Ovary (tissue), 9 donors: ENCODE data around the gene NAGK. TPM values are rescaled to one million over a fixed set of nuclear protein-coding genes. Genes with fewer than 3 reads are reported as not detected.
A peak's percentile ranks its signal among the peaks of the same experiment; 100 is the strongest.

ENCODE experiments used
- DNase-seq, 5 donors: peaks; one replicate each; pipeline ENCODE4 v3.0.0-alpha.2; 2019 to 2020
- H3K27ac ChIP-seq, 2 donors: fragments of 200-600 bp; one replicate each; pipeline versions ENCODE4 v1.5.1 to v1.8.0; 2019 to 2022
- H3K27me3 ChIP-seq: fragments of 200-600 bp; one replicate; pipeline ENCODE4 v1.8.0; 2022
- H3K36me3 ChIP-seq: fragments of 200-600 bp; sonication (generic); one replicate; pipeline ENCODE4 v1.5.1; 2019
- H3K4me1 ChIP-seq: one replicate; pipeline ENCODE4 v1.8.1; 2013; ENCODE audit warnings: mild to moderate bottlenecking, moderate library complexity; ENCODE audit not compliant: insufficient read depth
- H3K4me3 ChIP-seq: fragments of 200-600 bp; sonication (generic); one replicate; pipeline ENCODE4 v1.5.1; 2017
- H3K9me3 ChIP-seq, 2 donors: fragments of 200-600 bp in 1 of 2; sonication (generic) in 1 of 2; one replicate each; pipeline versions ENCODE4 v1.5.1 to v1.8.1; 2013 to 2019; ENCODE audit warnings: mild to moderate bottlenecking in 1 of 2, moderate library complexity in 1 of 2
- EP300 ChIP-seq: sonication (generic); formaldehyde crosslinking; IDR thresholded peaks from one replicate; pipeline ENCODE4 v1.6.1; 2017; ENCODE audit warnings: antibody characterized with exemption
- POLR2A ChIP-seq: fragments of 450-650 bp; IDR thresholded peaks from one replicate; pipeline ENCODE4 v1.6.1; 2017; ENCODE audit warnings: antibody characterized with exemption, mild to moderate bottlenecking, moderate library complexity
- whole genome bisulfite sequencing, 3 donors: extraction: QIAGEN DNeasy Blood & Tissue Kit in 1 of 3; methylation state at CpG; one replicate each; pipeline versions ENCODE4 v1.1.5 to v1.1.7; 2013 to 2017; 5-methylcytosine and 5-hydroxymethylcytosine counted together
- intact Hi-C, 4 donors: fragments of 100-400 bp; cut with DNase I; formaldehyde crosslinking; loops; one replicate each; pipeline versions ENCODE4 v1.11.0 to v1.15.1; 2022 to 2023
- polyA plus RNA-seq, 2 donors: library from polyadenylated mRNA; stranded (reverse); fragments of 200-250 nt in 1 of 2; fragments of 350-450 nt in 1 of 2; fragmentation: Illumina TruSeq in 1 of 2; extraction: RNeasy Lipid Tissue Mini Kit (QIAGEN cat#74804) in 1 of 2; gene quantifications; one replicate each; pipeline ENCODE4 v1.2.3, GENCODE V29; 2013 to 2014
- total RNA-seq, 7 donors: library from RNA; depleted of rRNA in 2 of 7; stranded (reverse); fragments of >200 nt in 2 of 7; fragmentation: NEBNext Ultra II Directional in 3 of 7; extraction: Animal tissue kit (Norgen Biotek cat#: 25700) in 3 of 7; gene quantifications; one replicate each; pipeline versions ENCODE4 v1.1.0 to v1.2.4, GENCODE V29; 2016 to 2023
- TF ChIP-seq, protein P1 (sequence below), 3 donors: fragments of 450-650 bp in 2 of 3; fragments of 200-600 bp in 1 of 3; IDR thresholded peaks; one replicate each; pipeline versions ENCODE4 v1.5.1 to v1.8.0; 2016 to 2022; ENCODE audit warnings: antibody characterized with exemption in 3 of 3, mild to moderate bottlenecking in 1 of 3
- donor health status: DM: no; HTN: no; CAD: no; lungs with moderate emphysema.
- donor health status: DM: no; HTN: no; CAD: no.
- donor health status: Bipolar disorder and iron deficiency.
- donor health status: DM: yes; HTN: yes; CAD: no.
- donor health status: DM: no; HTN: no; CAD: no.
- donor health status: DM: yes; HTN: yes; CAD: no.

The NAGK gene
- total and polyA plus RNA-seq, 9 donors: 57.7 to 94.6 (median 78.5) TPM

GRCh38 chr2:71064754-71065621 is 3.5 kb upstream of the NAGK start:
- Histone ChIP-seq H3K27ac (no peak overlapping the region), H3K36me3 (no peaks in the 10 kb centered on the region), H3K4me3 (no peak overlapping the region), H3K9me3 (no peaks in the 10 kb centered on the region), H3K4me1 (no peaks in the 10 kb centered on the region), H3K27me3 (no peaks in the 10 kb centered on the region)
- DNase-seq: no peak
- 61 to 67% (median 62%) methylated on average over 7 of the region's 7 CpGs for WGBS, 3 donors
- intact Hi-C loops: loop anchor here in 1 of 4 donors (5.0 kb wide), 1 partner anchor 83 kb away; no protein-coding TSS in a partner anchor
- TF ChIP-seq POLR2A (no peak), EP300 (no peak)
- TF ChIP-seq, protein P1, sequence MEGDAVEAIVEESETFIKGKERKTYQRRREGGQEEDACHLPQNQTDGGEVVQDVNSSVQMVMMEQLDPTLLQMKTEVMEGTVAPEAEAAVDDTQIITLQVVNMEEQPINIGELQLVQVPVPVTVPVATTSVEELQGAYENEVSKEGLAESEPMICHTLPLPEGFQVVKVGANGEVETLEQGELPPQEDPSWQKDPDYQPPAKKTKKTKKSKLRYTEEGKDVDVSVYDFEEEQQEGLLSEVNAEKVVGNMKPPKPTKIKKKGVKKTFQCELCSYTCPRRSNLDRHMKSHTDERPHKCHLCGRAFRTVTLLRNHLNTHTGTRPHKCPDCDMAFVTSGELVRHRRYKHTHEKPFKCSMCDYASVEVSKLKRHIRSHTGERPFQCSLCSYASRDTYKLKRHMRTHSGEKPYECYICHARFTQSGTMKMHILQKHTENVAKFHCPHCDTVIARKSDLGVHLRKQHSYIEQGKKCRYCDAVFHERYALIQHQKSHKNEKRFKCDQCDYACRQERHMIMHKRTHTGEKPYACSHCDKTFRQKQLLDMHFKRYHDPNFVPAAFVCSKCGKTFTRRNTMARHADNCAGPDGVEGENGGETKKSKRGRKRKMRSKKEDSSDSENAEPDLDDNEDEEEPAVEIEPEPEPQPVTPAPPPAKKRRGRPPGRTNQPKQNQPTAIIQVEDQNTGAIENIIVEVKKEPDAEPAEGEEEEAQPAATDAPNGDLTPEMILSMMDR (IDR thresholded peaks at IDR 0.05): no peak

DNA sequence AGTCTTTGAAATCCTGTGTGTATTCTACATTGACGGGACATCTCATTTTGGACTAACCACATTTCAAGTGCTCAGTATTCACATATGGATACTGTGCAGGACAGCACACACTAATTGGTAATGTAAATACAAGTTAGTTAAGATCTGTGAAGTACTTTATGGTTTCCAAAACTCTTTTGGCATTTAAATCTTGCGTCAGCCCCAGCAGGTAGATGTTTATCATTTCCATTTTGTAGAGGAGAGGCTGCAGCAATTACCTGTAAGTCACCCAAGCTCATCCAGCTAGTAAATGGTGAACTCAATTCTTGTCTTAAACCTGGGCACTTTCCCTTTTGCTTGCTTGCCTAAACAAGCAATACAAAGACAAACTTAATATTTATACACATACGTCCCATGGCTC is 1.6 kb upstream of the NAGK start:
- no peaks in the 10 kb centered on the region for H3K9me3 ChIP-seq
- H3K4me1 ChIP-seq: no peaks in the 10 kb centered on the region
- H3K27me3 ChIP-seq: no peaks in the 10 kb centered on the region
- no peak for DNase-seq
- H3K4me3 ChIP-seq: no peak overlapping the region
- WGBS, 3 donors: 89 to 97% (median 90%) methylated on average over 3 of the region's 3 CpGs
- no peaks in the 10 kb centered on the region for H3K36me3 ChIP-seq
- intact Hi-C loops: loop anchor here in 1 of 4 donors (5.0 kb wide), 1 partner anchor 85 kb away; no protein-coding TSS in a partner anchor
- H3K27ac ChIP-seq: no peak overlapping the region
- TF ChIP-seq POLR2A (no peak), EP300 (no peak)
- TF ChIP-seq, protein P1 (IDR thresholded peaks at IDR 0.05): no peak

- intact Hi-C loops: loop anchor here in 1 of 4 donors (5.0 kb wide), 1 partner anchor 85 kb away; no protein-coding TSS in a partner anchor
- Histone ChIP-seq H3K4me3 (peak overlapping the region; percentile 97), H3K9me3 (no peaks in the 10 kb centered on the region), H3K27ac (peak overlapping the region; percentile 46 to 95), H3K27me3 (no peaks in the 10 kb centered on the region), H3K4me1 (no peaks in the 10 kb centered on the region), H3K36me3 (no peaks in the 10 kb centered on the region)
- no peak for TF ChIP-seq POLR2A
- TF ChIP-seq, protein P1 (IDR thresholded peaks at IDR 0.05): no peak
- no peak for TF ChIP-seq EP300
- 1 to 5% (median 3%) methylated on average over 26 of the region's 26 CpGs for WGBS, 3 donors
- DNase-seq: peak in 3 of 5 donors; percentile 35 to 55 (median 46)
Observed at GRCh38 chr2:71067567-71068217, 756 bp upstream of the NAGK start.

GRCh38 chr2:71069376-71069775 is 928 bp downstream of the NAGK start:
- Histone ChIP-seq H3K36me3 (no peaks in the 10 kb centered on the region), H3K27ac (peak overlapping the region in 1 of 2 donors; percentile 95), H3K4me1 (no peaks in the 10 kb centered on the region), H3K27me3 (no peaks in the 10 kb centered on the region), H3K9me3 (no peaks in the 10 kb centered on the region), H3K4me3 (peak overlapping the region; percentile 97)
- DNase-seq: no peak
- 37 to 38% (median 38%) methylated on average over 5 of the region's 5 CpGs for WGBS, 3 donors
- TF ChIP-seq EP300: no peak
- TF ChIP-seq POLR2A: no peak
- TF ChIP-seq, protein P1 (IDR thresholded peaks at IDR 0.05): no peak
- intact Hi-C loops: loop anchor here in 1 of 4 donors (5.0 kb wide), 1 partner anchor 87 kb away; no protein-coding TSS in a partner anchor
